ENCODE results near the gene SLC2A3. TPM values are rescaled to one million over a fixed set of nuclear protein-coding genes. Genes with fewer than 3 reads are reported as not detected.
A peak's percentile ranks its signal among the peaks of the same experiment; 100 is the strongest.
"Not testable (repeated sequence)": the region's sequence is repeated elsewhere in the genome, so short reads cannot be mapped to it uniquely, and the experiment has no call there.

The SLC2A3 gene
- 170 to 186 TPM (median 186 TPM) in 3 replicates for total RNA-seq

DNA sequence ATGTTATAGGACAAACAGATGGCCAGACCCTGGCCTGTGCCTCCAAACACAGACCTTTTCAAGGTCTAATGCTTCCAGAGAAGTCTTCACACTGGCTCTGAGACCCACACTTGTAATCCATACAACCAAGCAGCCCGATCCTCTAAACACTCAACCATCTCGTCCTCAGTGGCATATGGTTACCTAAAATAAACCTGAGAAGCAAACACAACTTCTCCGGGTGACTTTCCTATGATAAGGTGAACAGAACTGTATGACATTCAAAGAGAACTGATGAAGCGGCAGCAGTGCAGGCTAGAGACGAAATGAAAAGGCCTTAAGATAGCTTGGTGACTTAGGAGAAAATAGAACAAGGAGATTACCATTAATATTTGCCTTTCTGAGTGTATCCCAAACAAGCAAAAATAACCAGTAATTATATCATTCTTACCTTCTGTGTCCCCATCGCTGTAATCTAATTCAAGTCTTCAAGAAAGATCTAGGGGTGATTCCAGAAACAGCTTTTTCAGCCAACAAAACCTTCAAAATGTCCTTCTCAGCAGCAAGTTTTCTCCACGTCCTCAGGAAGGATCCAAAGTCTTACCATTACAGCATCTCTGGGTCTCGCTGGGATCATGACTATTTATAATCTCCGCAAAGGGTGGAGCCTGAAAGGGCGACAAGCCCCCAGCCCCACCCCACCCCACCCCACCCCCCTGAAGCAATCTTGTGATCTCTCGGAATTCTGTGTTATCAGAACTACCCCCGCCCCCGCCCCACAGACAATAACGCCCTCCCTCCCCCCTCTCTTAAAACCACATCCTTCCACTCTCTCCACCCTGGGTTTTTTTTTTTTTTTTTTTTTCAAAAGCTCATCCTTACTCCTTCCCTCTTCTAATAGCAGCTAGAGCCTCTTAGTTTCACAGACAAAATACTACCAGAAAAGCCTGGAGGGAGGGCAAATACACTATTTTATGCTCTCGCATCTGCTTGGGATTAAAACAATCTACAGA, at the start of gene SLC2A3:
Gene SLC2A3, minus strand, starts transcription at position 598 of the 992 bp plus-strand sequence. Its CDS starts 153 bp downstream, at position 445.
- peaks cover 18% of the 10 kb centered on the region for H3K4me1 Mint-ChIP-seq
- peaks cover 6% of the 10 kb centered on the region for H3K36me3 Mint-ChIP-seq
- DNase-seq (ENCODE audit: low spot score in 2 of 2, unreplicated experiment in 2 of 2): no peak

DNA sequence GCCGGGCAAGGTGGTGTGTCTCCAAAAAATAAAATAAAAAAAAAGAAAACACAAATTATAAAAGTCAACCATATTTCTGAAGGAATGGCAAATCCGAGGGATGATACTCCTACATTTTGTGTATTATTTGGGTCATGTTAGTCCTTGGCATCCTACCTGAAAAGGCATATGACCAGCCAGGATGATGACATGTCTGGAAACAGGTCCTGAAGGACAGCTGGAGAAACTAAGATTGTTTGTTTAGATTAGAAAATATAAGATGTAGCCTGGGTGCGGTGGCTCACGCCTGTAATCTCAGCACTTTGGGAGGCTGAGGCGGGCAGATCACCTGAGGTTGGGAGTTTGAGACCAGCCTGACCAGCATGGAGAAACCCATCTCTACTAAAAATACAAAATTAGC, 48.9 kb upstream of the SLC2A3 start:
- no peaks in the 10 kb centered on the region for H3K27me3 Mint-ChIP-seq (ENCODE audit: low read depth)
- TF ChIP-seq, protein P1, sequence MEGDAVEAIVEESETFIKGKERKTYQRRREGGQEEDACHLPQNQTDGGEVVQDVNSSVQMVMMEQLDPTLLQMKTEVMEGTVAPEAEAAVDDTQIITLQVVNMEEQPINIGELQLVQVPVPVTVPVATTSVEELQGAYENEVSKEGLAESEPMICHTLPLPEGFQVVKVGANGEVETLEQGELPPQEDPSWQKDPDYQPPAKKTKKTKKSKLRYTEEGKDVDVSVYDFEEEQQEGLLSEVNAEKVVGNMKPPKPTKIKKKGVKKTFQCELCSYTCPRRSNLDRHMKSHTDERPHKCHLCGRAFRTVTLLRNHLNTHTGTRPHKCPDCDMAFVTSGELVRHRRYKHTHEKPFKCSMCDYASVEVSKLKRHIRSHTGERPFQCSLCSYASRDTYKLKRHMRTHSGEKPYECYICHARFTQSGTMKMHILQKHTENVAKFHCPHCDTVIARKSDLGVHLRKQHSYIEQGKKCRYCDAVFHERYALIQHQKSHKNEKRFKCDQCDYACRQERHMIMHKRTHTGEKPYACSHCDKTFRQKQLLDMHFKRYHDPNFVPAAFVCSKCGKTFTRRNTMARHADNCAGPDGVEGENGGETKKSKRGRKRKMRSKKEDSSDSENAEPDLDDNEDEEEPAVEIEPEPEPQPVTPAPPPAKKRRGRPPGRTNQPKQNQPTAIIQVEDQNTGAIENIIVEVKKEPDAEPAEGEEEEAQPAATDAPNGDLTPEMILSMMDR (IDR thresholded peaks at IDR 0.05; ENCODE audit: unreplicated experiment): no peak
- no peak for DNase-seq (ENCODE audit: low spot score in 2 of 2, unreplicated experiment in 2 of 2)
- H3K36me3 Mint-ChIP-seq: no peaks in the 10 kb centered on the region
- H3K9me3 Mint-ChIP-seq: no peaks in the 10 kb centered on the region
- no peak overlapping the region for H3K4me3 Mint-ChIP-seq
- no peak overlapping the region for H3K27ac Mint-ChIP-seq
- H3K4me1 Mint-ChIP-seq: peaks cover 24% of the 10 kb centered on the region

More for the DNA sequence above, at the start of gene SLC2A3:
- TF ChIP-seq, protein P1 (IDR thresholded peaks at IDR 0.05; ENCODE audit: unreplicated experiment): no peak
- no peaks in the 10 kb centered on the region for H3K27me3 Mint-ChIP-seq (ENCODE audit: low read depth)
- no peak within 1 kb of the TSS for H3K4me3 Mint-ChIP-seq
- H3K9me3 Mint-ChIP-seq: no peaks in the 10 kb centered on the region
- no peak within 1 kb of the TSS for H3K27ac Mint-ChIP-seq

DNA sequence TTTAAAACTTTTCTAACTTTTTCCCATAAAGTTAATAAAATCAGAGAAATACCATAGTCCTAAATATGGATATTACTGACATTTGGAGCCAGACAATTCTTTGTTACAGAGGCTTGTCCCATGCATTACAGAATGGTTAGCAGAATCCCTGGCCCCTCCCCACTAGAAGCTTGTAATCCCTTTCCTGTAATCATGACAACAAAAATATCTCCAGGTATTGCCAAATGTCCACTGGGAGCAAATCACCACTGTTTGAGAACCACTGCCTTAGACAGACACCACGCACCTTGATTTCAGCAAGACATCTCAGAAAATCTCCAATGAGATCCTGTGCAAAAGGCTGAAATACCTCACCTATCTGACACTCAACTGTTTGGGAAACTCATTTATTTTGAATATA, 47.5 kb upstream of the SLC2A3 start:
- DNase-seq (ENCODE audit: low spot score in 2 of 2, unreplicated experiment in 2 of 2); H3K36me3 Mint-ChIP-seq; H3K27me3 Mint-ChIP-seq (ENCODE audit: low read depth); H3K9me3 Mint-ChIP-seq; H3K4me3 Mint-ChIP-seq: not testable (repeated sequence)
- H3K27ac Mint-ChIP-seq: peak overlapping the region; percentile 36
- peaks cover 25% of the 10 kb centered on the region for H3K4me1 Mint-ChIP-seq

DNA sequence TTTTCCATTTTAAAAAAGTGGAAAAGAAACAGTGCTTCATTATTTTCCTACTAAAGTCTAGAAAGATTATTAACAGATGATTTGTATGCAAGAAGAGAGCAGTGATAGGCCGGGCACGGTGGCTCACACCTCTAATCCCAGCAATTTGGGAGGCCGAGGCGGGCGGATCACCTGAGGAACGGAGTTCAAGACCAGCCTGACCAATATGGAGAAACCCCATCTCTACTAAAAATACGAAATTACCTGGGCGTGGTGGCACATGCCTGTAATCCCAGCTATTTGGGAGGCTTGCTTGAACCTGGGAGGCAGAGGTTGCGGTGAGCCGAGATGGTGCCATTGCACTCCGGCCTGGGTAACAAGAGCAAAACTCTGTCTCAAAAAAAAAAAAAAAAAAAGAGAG, 47.0 kb upstream of the SLC2A3 start:
- not testable (repeated sequence) for H3K4me3 Mint-ChIP-seq; H3K27me3 Mint-ChIP-seq (ENCODE audit: low read depth); H3K9me3 Mint-ChIP-seq; DNase-seq (ENCODE audit: low spot score in 2 of 2, unreplicated experiment in 2 of 2); H3K36me3 Mint-ChIP-seq
- Mint-ChIP-seq H3K27ac (peak overlapping the region; percentile 81), H3K4me1 (peaks cover 27% of the 10 kb centered on the region)

DNA sequence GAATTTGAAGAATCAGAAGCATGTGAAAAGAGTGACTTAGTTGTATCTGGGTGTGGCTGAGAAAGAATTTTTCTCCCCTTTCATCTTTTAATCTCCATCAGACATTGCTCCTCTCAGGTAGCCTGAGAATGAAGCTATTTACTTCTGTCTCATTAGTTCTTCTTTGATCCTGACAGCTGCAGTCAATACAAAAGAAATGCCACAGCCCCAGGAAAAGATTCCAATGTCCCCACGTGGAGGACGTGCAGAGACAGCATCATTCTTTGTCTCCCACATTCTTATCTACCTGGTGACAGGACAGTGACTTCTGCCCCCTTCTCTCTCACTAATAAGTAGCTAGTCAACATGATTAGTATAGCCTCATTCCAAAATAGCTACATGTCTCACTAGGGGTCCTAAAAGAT, 46.3 kb upstream of the SLC2A3 start:
- DNase-seq (ENCODE audit: low spot score in 2 of 2, unreplicated experiment in 2 of 2): not testable (repeated sequence)
- H3K27ac Mint-ChIP-seq: peak overlapping the region; percentile 81

DNA sequence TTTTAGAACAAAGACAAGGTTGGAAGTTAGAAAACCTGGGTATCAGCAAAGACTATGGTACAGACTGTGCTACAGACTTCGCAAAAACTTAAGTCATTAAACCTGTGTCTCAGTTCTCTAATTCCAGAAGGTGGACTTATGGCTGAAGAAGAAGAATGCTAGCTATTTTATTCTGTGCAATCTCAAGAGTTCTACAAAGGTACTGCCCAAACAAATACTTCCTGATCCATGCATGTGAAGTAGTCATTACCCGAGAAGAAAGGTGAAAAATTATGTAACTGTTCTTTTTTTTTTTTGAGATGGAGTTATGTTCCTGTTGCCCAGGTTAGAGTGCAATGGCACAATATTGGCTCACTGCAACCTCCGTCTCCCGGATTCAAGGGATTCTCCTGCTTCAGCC, 45.5 kb upstream of the SLC2A3 start:
- no peak overlapping the region for H3K4me3 Mint-ChIP-seq
- no peaks in the 10 kb centered on the region for H3K36me3 Mint-ChIP-seq
- H3K27ac Mint-ChIP-seq: peak overlapping the region; percentile 81
- DNase-seq (ENCODE audit: low spot score in 2 of 2, unreplicated experiment in 2 of 2): no peak
- TF ChIP-seq, protein P1 (IDR thresholded peaks at IDR 0.05; ENCODE audit: unreplicated experiment): no peak
- peaks cover 30% of the 10 kb centered on the region for H3K4me1 Mint-ChIP-seq
- no peaks in the 10 kb centered on the region for H3K9me3 Mint-ChIP-seq
- no peaks in the 10 kb centered on the region for H3K27me3 Mint-ChIP-seq (ENCODE audit: low read depth)

More for the DNA sequence above, 46.3 kb upstream of the SLC2A3 start:
- H3K27me3 Mint-ChIP-seq (ENCODE audit: low read depth); H3K4me3 Mint-ChIP-seq; H3K9me3 Mint-ChIP-seq; H3K36me3 Mint-ChIP-seq: not testable (repeated sequence)
- peaks cover 27% of the 10 kb centered on the region for H3K4me1 Mint-ChIP-seq

DNA sequence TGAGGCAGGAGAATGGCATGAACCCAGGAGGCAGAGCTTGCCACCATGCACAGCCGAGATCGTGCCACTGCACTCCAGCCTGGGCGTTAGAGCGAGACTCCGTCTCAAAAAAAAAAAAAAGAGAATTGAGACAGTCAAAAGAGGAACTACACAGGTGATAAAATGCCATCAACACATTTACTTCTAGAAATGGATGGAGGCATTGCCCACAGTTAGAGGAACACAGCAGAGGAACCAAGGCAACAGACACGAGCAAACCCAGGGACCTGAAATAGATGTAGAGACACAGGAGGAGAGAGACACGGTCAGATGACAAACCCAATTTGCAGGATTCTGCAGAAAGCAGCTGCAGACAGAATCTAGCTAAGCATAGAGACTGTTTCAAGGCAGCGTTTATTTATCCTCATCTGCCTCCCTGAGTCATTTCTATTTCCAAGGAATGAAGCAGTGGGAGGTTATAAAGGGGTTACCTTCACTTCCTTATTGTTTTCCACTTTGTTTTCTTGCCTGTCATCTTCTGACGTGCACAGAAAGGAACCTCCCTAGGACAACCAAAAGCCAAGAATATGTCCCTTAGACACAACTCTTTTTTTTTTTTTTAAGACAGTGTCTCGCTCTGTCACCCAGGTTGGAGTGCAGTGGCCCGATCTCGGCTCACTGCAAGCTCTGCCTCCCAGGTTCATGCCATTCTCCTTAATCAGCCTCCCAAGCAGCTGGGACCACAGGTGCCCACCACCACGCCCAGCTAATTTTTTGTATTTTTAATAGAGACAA, 41.6 kb upstream of the SLC2A3 start:
- H3K4me1 Mint-ChIP-seq: peaks cover 24% of the 10 kb centered on the region
- H3K27me3 Mint-ChIP-seq (ENCODE audit: low read depth); H3K9me3 Mint-ChIP-seq; H3K27ac Mint-ChIP-seq; DNase-seq (ENCODE audit: low spot score in 2 of 2, unreplicated experiment in 2 of 2); H3K4me3 Mint-ChIP-seq; H3K36me3 Mint-ChIP-seq: not testable (repeated sequence)

Data from mesothelial cell of epicardium (in vitro differentiated cells).